ENCODE data around the gene MRPL28.
"Not testable (repeated sequence)": the region's sequence is repeated elsewhere in the genome, so short reads cannot be mapped to it uniquely, and the experiment has no call there.

The MRPL28 gene

DNA sequence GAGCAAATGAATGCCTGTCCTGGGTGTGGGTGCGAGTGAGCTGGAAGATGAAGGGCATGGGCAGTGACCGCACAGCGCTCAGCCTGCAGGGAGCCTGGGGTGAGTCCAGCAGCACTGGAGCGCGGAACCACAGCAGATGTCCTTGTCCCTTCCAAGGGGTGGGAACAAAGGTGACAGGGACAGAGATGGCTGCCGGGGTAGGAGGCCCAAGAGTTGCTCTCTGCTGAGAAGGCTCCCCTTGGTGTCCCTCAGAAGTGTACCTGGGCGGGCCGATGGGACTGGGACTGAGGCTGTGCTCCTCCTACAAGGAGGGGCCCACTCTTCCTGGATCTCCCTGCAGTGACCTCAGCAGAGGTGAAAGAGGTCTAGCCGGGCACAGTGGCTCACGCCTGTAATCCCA, 19.0 kb upstream of the MRPL28 start:
- DNase-seq (ENCODE audit: low read depth) = no peak

DNA sequence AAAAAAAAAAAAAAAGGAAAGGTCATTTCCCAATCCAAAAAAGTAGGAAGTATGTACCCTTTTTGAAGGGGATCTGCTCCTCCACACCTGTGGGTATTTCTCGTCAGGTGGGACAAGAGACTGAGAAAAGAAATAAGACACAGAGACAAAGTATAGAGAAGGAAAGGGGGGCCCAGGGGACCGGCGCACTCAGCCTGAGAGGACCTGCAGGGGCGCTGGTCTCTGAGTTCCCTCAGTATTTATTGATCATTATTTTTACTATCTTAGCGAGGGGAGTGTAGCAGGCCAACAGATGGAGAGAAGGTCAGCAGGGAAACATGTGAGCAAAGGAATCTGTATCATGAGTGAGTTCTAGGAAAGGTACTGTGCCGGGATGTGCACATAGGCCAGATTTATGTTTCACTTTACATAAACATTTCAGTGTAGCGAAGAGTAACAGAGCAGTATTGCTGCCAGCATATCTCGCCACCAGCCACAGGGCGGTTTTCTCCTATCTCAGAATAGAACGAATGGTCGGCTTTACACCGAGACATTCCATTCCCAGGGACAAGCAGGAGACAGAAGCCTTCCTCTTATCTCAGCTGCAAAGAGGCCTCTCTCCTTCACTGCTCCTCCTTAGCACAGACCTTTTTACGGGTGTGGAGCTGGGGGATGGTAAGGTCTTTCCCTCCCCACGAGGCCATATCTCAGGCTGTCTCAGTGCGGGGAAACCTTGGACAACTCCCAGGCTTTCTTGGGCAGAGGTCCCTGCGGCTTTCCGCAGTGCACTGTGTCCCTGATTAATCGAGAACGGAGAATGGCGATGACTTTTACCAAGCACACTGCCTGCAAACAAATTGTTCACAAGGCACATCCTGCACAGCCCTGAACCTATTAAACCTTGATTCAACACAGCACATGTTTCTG, 17.7 kb upstream of the MRPL28 start:
- not testable (repeated sequence) for DNase-seq (ENCODE audit: low read depth)

DNA sequence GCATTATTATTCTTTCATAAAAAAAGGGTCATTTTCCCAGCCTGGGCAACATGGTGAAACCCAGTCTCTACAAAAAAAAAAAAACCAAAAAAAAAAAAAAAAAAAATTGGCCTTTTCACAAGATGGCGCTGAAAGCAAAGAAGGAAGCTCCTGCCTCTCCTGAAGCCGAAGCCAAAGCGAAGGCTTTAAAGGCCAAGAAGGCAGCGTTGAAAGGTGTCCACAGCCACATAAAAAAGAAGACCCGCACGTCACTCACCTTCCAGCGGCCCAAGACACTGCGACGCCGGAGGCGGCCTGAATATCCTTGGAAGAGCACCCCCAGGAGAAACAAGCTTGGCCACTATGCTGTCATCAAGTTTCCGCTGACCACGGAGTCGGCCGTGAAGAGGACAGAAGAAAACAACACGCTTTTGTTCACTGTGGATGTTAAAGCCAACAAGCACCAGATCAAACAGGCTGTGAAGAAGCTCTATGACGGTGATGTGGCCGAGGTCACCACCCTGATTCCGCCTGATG, 16.4 kb upstream of the MRPL28 start:
- no peak for DNase-seq (ENCODE audit: low read depth)

DNA sequence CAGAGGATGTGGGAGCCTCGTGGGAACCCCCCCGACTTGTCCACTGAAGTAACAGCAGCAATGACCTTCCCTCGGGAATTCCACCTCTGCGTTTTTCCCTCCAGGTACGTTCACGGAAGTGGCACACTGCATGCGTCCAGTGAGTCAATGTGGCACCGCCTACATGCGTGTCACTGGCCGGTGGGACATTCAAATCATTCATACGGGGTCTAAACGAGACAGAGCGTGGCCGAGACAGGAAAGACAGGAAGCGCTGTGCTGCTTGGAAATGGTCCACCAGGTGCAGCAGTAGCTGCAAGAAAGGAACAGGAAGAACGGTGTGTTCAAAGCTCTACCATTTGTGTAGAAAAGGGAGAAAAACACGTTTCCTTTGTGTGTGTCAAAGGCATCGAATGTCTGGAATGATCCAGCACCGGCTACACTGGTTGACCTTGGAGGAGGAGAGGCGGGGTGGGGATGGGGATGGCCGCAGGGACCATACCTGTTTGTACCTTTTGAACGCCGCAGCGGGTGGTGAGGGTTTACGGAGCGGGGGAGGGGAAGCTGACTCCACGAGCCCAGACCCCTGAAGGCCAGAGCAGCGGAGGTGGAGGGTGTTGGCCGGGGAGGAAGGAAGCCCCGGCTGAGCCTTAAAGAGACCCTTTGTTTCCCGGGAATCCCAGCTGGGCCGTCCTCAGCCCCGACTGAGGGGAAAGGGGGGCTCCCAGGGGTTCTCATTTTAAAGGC, 13.2 kb upstream of the MRPL28 start:
- DNase-seq (ENCODE audit: low read depth) = no peak

DNA sequence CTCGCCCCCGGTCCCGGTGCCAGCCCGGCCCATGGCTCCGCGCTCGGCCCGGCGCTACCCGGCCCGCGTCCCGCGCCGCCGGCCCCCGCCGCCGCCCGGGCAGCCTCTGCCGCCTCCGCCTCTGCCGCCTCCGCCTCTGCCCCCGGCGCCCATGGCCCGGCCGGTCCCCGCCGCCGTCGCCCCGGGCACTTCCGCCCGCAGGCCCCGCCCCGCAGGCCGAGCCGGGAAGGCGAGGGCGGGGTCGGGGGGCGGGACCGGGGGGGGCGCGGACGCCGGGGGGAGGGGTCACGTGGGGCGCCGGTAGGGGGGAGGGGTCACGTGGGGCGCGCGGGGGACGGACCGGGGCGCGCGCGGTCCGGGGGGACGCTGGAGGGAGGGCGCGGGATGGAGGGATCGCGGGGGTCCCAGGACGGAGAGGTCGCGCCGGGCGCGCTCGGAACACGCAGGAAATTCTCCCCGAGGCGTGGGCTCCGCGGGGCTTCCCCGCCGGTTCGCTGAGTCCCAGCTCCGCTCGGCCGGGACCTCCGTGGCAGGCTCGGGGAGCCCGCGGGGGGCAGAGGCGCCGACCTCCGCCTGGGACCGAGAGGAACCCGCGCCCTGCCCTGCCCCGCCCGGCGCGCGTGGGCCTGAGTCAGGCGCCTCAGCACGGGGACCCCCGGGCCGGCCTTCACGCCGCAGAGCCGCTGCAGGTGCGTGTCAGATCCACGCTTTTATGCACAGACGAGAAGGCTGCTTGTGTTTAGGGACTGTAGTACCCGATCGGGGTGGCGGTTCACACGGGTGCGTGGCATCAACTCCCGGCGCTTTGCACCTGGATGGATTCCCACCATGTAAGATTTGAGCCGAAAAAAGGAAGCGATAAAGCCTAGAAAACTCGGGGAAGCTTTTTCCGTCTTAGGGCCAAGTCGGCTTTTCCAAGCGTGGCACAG, 11.7 kb upstream of the MRPL28 start, which contains the start of gene PGAP6:
PGAP6 (minus strand) TSS at position 190 of the 929 bp plus-strand sequence; CDS start at position 33, 157 bp downstream.
- peak; percentile 73 for DNase-seq (ENCODE audit: low read depth)

DNA sequence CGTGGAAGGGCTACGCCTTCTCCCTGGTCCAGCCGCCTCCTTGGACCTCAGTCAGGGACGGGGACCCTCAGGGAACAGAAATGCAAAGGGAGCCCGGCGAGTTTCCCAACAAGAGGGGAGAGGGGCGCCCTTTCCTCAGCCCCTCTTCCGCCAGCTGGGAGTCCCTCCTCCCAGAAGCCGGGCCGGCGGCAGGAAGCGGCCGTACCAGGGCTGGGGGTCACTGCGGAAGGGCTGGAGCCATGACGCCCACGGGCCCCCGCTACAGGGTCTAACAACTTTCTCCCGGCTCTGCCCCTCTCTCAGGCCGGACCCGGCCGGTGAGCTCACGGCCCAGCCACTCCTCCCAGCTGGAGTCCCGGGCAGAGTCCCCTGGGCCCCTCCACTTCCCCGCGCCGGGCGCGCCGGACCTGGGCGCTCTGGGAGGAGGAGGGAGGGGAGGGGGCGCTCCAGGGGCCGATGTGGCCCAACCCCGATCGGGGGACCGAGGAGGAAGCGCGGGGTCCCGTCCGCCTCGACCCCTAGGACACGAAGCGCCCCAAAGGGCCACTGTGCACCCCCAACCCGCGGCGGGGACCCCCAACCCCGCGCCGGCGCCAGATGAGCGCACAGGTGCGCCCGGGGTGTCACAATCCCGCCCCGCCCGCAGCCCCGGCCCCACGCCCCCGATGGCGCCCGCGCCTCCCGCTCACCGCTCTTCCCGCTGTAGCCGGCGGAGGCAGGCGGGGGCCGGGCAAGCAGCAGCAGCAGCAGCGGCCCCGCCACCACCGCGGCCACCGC, 10.9 kb upstream of the MRPL28 start:
- no peak for DNase-seq (ENCODE audit: low read depth)

DNA sequence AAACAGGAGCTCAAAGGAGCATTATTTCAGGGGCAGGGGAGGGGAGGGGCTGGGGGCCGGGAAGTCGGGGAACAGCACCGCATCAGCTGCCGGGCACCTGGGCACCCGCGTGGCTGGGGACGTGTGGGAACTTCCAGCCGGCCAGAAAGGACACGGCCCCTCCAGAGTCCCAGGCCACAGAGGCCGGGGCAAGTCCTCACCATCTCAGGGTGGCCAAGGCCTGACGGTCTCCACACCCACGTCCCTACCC, 10.3 kb upstream of the MRPL28 start:
- DNase-seq (ENCODE audit: low read depth) = no peak

DNA sequence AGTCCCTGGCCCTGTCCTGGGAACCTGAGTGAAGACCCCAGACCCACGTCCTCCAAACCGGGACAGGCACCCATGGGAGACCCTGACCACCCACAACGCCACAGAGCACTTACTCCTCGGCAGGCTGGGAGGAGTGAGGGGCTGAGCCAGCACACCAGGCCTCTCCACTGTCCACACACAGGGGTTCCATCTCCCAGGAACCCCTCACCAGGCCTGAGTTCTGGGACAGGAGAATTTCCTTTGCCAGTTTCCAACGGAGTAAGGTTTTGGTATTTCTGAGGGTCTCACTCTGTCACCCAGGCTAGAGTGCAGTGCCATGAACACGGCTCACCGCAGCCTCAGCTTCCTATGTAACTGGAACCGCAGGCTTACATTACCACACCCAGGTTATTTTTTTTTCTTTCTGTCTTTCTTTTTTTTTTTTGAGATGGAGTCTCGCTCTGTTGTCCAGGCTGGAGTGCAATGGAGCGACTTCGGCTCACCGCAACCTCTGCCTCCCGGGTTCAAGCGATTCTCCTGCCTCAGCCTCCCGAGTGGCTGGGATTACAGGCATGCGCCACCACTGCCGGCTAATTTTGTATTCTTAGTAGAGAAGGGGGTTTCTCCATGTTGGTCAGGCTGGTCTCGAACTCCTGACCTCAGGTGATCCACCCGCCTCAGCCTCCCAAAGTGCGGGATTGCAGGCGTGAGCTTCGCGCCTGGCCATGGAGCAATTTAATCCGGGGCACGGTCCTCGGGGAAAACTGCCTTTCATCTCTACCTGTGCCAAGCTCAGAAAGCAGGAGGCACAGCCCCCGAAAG, 9.8 kb upstream of the MRPL28 start:
- DNase-seq (ENCODE audit: low read depth) = no peak

DNA sequence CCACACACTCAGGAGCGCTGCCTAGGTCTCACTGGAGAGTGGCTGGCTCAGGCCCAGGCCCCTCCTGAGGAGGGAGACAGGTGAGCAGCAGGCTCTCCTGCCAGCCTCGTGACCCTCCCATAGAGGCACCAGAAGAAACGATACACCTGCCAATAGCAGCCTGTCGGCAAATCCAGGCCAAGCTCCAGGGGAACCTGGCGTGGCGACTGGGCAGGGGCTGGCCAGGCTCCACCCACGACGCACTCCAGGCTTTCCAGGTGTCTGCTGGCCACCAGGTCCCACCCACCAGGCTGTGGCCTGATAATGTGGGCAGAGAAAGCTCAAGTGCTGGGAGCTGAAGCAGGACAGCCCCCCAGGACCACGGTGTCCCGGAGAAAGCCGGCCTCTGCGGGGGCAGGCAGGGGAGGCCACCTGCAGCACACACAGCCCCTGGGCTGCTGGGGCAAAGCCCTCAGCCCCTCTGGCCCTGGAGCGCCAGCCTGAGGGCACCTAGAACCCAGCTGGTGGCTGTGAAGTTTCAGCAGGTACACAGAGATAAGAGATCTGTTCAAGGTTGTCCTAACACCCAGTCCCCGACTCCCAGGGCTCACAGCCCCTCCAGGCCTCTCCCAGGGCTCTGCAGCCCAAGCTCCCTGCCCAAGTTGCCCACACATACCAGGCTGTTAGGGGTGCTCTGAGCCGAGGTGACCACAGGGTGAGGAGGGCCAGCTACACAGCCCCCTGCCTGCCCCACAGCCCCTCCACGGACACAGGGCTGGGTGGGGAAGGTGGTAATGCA, 9.0 kb upstream of the MRPL28 start:
- DNase-seq (ENCODE audit: low read depth) = no peak

DNA sequence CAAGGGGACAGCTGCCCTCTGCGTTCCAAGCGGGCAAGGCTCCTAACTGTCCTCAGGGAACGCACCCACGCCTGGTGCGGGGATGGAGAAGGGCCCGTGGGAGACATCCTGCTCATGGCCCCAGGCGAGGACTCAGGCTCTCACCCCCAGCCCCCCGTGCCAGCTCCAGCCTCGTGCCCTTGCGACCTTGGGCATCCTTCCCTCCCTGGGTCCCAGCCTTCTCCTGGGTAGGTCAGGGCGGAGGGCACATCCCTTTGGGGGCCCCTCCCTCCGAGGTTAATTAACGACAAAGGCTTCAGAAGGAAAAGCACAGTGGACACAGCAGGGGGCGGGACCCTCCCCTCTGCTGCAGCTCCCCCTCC, 8.5 kb upstream of the MRPL28 start:
- DNase-seq (ENCODE audit: low read depth) = no peak

DNA sequence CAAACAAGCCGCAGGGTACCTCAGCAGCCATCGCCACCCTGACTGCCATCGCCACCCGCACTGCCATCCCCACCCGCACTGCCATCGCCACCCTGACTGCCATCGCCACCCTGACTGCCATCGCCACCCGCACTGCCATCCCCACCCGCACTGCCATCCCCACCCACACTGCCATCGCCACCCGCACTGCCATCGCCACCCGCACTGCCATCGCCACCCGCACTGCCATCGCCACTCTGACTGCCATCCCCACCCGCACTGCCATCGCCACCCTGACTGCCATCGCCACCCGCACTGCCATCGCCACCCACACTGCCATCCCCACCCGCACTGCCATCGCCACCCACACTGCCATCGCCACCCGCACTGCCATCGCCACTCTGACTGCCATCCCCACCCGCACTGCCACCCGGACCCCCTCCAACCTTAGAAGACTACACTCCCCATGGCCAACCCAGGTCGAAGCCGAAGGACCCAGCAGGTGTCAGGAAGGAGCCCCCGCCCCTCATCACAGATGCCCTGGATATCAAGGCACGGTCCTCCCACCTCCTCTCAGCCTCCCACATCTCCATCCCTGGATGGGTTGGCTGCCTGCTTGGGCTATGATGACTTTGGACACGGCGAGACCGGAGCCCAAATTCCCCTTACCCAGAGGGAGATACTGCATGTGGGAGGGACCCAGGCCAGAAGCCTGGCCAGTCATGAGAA, 7.9 kb upstream of the MRPL28 start:
- DNase-seq (ENCODE audit: low read depth) = not testable (repeated sequence)

DNA sequence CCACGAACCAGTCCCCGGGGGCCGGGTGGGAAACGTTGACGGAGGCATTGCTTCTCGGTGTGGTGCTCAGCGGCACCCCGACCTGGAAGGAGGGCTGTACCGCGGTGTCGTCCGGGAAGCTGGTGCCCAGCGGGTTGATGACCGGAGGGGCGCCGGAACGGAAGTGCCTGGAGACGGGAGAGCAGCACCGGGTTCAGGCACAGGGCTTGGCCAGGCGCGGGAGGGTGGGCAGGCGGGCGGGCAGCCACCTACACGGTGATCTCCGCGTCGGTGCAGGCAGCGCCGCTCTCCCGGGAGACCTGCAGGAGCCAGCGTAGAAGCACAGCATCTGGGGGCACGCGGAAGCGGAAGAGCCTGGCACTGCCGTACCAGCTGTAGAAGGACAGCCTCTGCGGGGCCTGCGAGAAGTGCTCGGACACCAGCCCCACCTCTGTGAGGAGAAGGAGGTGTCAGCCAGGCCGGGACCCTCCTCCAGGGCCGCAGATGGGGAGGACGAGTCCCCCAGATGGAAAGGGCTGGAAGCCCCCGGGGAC, 7.1 kb upstream of the MRPL28 start:
- no peak for DNase-seq (ENCODE audit: low read depth)

DNA sequence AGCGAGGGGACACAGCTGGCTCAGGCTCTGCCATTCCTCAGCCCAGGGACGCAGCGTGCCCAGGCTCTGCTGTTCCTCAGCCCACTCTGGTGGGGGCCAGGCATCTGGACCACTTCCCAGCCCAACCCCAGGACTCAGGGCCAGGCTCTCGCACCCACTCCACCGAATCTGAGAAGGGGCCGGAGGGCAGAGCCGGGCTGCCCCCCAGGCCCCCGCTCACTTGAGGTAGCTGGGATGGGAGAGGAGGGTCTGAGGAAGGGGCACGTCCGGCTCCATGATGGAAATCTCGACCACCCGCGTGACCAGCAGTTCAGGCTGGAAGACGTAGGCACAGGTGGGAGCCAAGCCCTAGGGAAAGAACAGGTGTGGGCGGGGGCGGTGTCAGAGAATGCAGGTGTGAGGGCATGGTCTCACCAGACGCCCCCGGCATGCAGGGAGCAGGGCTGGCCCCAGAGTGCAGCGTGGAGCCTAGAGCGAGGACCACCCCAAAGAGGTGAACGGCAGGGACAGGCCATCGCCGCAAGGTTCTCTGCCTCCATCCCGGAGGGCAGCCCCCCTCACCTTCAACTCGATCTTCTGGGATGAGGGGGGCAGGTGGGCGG, 6.6 kb upstream of the MRPL28 start:
- DNase-seq (ENCODE audit: low read depth) = no peak

DNA sequence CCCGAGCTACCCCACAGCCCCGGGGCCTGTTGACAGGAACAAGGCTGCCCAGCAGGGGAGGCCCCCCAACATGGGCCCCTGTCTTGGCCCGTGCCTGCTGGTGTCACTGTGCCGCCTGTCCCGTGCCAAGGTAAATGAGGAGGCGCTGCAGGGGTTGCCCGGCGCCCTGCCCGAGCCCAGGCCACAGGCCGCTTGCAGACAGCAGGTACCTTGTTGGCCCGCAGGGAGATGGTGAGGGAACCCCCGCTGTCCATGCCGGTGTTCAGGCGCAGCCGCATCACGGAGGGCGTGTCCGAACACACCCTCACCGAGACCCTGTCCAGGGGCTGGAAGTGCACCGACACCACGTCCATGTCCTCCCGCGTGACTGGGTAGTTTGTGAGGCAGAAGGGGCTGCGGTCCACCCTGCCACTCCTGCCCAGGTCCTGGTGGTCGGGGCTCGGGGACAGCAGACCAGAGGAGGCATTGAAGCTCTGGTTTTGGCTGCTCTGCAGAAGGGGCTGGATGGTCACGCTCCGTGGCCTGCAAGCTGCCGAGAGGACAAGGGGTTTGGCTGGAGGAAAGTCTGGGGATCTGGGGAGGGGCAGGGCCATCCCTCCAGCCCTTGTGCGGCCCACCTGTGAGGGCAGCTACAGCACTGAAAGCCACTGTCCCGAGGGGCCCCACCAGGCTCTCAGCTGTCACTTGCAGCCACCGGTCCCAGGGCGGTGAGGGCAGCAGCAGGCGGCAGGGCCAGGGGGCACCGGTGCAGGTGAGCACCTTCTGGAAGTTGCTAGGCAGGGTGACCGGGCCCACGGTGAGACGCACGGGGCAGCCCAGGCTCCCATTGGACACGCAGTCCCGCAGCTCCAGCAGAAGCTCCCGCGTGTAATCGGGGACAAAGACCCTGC, 5.8 kb upstream of the MRPL28 start:
- no peak for DNase-seq (ENCODE audit: low read depth)

DNA sequence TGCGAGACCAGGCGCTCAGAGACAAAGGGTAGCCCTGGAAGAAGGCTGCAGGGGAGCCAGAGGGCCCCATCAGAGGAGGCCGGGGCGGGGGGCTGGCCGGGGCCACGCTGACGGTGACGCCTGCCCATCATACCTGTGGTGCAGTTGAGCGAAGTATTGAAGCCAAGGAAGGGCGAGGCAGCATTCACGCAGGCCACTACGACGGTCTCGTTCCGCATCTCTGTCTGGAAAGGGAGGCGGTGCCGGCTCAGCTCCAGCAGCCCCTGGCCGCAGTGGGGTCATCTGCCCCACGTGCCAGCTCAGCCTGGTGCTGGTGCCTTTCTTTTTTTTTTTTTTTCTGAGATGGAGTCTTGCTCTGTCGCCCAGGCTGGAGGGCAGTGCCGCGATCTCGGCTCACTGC, 4.9 kb upstream of the MRPL28 start:
- no peak for DNase-seq (ENCODE audit: low read depth)

DNA sequence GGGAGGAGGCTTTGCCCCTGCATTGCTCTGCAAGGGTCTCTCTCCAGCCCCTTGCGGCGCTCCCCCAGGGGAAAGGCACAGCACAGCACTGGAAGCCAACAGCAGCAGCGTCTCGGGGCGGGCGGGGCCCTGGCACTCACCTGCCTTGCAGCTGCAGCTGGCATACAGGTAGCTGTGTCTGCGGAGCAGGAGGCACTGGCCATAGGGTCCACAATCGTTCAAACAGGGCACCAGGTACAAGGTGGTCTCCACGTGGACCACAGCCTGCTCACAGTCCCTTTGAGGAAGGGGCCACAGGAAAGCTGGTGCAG, 4.2 kb upstream of the MRPL28 start:
- DNase-seq (ENCODE audit: low read depth) = no peak

DNA sequence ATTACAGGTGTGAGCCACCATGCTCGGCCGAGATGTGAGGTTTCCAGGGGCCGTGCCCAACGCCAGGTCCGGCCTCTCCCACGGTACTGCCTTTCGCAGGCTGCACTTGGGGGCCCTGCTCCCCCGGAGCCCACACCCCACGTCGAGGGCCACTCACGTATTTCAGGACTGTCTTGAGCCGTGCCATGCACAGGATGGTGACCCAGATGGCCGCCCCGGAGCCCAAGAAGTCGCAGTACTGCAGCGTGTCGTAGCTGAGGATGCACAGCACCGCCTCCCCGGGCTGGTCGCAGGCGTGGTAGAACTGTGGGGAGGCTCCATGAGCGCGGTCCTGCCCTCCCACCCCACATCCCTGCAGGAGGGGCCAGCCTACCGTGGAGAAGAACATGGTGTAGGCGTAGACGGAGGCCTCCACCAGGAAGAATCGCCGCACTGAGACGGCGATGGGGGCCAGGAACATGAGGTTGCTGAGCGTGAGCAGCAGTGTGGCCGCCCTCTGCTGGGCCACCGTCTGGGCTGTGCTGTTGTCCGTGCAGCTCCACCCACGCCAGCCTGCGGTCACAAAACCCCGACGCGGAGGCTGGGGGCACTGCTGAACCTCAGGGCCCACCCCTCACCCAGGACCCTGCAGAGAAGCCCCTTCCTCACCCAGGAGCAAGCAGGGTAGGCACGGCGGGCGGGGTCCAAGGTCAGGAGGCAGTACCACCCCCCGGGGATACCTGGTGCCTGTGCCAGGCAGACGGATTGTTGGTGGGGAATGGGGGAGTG, 3.7 kb upstream of the MRPL28 start:
- DNase-seq (ENCODE audit: low read depth) = no peak

Data from activated T-cell treated with anti-CD3 and anti-CD28 coated beads for 48 hours (primary cell).